Measurements from ENCODE around the gene TRIM40. TPM values are rescaled to one million over a fixed set of nuclear protein-coding genes. Genes with fewer than 3 reads are reported as not detected.

TRIM40 gene
- total and polyA plus RNA-seq, 2 of the 13 experiments (the other 11 are each of a cell fraction or from before 2014, with no cell fraction given), result 0.58 TPM; not detected in 1

DNA sequence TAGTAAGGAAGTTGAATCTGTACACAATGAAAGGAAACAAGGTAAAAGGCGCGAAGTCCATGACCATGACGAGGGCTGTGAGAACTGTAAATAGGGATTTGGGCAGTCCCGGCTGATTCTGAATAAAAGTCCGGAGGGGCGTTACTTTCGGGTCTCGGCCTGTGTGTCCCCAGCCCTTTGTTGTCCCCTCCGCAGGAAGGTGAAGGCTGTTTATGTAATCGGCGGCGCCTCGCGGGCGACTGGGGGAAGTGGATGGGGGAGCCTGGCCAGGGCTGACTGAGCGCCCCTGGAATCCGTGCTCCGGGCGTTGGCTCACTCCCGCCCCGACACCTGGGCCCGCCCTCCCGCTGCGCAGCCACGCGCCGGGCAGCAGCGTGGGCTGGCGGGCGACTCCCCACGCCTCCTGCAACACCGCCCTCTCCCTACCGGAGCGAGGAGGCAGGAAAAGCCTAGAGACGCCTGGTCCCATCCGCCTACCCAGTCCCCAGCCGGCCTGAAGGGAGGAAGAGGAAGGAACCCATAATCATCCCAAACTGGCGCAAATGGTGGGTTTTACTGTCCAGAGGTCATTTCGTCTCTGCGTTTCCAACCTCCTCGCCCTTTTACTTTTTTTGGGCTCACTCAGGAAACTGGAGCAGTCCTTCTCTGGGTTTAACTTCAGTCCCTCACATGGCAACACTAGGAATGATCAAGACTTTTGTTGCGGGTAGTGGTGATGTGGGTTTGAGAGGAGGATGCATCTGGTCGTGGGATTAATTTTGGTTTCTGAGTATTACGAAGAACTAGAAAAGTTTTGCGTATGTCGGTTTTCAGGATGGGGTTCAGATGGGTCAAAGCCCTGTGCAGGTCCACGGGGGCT is 35.1 kb upstream of the TRIM40 start (continued):
- TF ChIP-seq POLR2AphosphoS5 (IDR thresholded peaks at IDR 0.05; ENCODE audit: low read depth, low read length), result no peak; the same call in none of the 2 replicates
- TF ChIP-seq ZNF850 (CRISPR knock-in tag; conservative IDR thresholded peaks at IDR 0.05), result no peak
- TF ChIP-seq SRSF1 (optimal IDR thresholded peaks at IDR 0.05; ENCODE audit: low read depth, low read length), result no peak
- TF ChIP-seq, protein P1, sequence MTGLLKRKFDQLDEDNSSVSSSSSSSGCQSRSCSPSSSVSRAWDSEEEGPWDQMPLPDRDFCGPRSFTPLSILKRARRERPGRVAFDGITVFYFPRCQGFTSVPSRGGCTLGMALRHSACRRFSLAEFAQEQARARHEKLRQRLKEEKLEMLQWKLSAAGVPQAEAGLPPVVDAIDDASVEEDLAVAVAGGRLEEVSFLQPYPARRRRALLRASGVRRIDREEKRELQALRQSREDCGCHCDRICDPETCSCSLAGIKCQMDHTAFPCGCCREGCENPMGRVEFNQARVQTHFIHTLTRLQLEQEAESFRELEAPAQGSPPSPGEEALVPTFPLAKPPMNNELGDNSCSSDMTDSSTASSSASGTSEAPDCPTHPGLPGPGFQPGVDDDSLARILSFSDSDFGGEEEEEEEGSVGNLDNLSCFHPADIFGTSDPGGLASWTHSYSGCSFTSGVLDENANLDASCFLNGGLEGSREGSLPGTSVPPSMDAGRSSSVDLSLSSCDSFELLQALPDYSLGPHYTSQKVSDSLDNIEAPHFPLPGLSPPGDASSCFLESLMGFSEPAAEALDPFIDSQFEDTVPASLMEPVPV (CRISPR knock-in tag; IDR thresholded peaks at IDR 0.05), result peak; percentile 74; the same call in 1 of the 2 replicates
- TF ChIP-seq, protein P2, sequence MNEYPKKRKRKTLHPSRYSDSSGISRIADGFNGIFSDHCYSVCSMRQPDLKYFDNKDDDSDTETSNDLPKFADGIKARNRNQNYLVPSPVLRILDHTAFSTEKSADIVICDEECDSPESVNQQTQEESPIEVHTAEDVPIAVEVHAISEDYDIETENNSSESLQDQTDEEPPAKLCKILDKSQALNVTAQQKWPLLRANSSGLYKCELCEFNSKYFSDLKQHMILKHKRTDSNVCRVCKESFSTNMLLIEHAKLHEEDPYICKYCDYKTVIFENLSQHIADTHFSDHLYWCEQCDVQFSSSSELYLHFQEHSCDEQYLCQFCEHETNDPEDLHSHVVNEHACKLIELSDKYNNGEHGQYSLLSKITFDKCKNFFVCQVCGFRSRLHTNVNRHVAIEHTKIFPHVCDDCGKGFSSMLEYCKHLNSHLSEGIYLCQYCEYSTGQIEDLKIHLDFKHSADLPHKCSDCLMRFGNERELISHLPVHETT (CRISPR knock-in tag; conservative IDR thresholded peaks at IDR 0.05), result peak; percentile 57; the same call in 1 of the 2 replicates
- TF ChIP-seq ZNF776 (CRISPR knock-in tag; IDR thresholded peaks at IDR 0.05), result no peak; the same call in 1 of the 2 replicates
- TF ChIP-seq ELF4 (CRISPR knock-in tag; IDR thresholded peaks at IDR 0.05; ENCODE audit: borderline replicate concordance), result peak; percentile 84; the same call in 1 of the 2 replicates
- TF ChIP-seq CHD2 (IDR thresholded peaks at IDR 0.05; ENCODE audit: low read depth, low read length), result no peak
- TF ChIP-seq PRMT3 (CRISPR knock-in tag; IDR thresholded peaks at IDR 0.05; ENCODE audit: borderline replicate concordance, low read depth), result no peak
- no peak; the same call in 1 of the 2 replicates for TF ChIP-seq FOXP1 (IDR thresholded peaks at IDR 0.05)
- TF ChIP-seq FOXP1 (CRISPR knock-in tag; IDR thresholded peaks at IDR 0.05), result peak; percentile 83
- peak; percentile 76; the same call in 1 of the 2 replicates for TF ChIP-seq ZNF724P (CRISPR knock-in tag; IDR thresholded peaks at IDR 0.05; ENCODE audit: borderline replicate concordance)
- TF ChIP-seq ZNF468 (CRISPR knock-in tag; IDR thresholded peaks at IDR 0.05), result no peak
- TF ChIP-seq LCORL (IDR thresholded peaks at IDR 0.05), result peak; percentile 44; the same call in 1 of the 2 replicates
- TF ChIP-seq LCORL (CRISPR knock-in tag; IDR thresholded peaks at IDR 0.05), result peak; percentile 99
- TF ChIP-seq SOX5 (CRISPR knock-in tag; IDR thresholded peaks at IDR 0.05; ENCODE audit: borderline replicate concordance), result peak; percentile 91; the same call in 1 of the 2 replicates
- no peak; the same call in 1 of the 2 replicates for TF ChIP-seq HOXA5 (CRISPR knock-in tag; IDR thresholded peaks at IDR 0.05)
- TF ChIP-seq, protein P3, sequence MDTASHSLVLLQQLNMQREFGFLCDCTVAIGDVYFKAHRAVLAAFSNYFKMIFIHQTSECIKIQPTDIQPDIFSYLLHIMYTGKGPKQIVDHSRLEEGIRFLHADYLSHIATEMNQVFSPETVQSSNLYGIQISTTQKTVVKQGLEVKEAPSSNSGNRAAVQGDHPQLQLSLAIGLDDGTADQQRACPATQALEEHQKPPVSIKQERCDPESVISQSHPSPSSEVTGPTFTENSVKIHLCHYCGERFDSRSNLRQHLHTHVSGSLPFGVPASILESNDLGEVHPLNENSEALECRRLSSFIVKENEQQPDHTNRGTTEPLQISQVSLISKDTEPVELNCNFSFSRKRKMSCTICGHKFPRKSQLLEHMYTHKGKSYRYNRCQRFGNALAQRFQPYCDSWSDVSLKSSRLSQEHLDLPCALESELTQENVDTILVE (CRISPR knock-in tag; IDR thresholded peaks at IDR 0.05), result no peak
- TF ChIP-seq ZMYM3 (CRISPR knock-in tag; IDR thresholded peaks at IDR 0.05), result no peak
- peak; percentile 90; the same call in 1 of the 2 replicates for TF ChIP-seq PHF21A (CRISPR knock-in tag; IDR thresholded peaks at IDR 0.05)
- peak; percentile 25; the same call in 1 of the 2 replicates for TF ChIP-seq NR2F6 (IDR thresholded peaks at IDR 0.05)
- TF ChIP-seq NR2F6 (CRISPR knock-in tag; IDR thresholded peaks at IDR 0.05), result peak; percentile 81
- no peak for TF ChIP-seq SYNCRIP (IDR thresholded peaks at IDR 0.05; ENCODE audit: insufficient read depth, low read depth, low read length)
- no peak; the same call in 1 of the 2 replicates for TF ChIP-seq PHF20 (CRISPR knock-in tag; IDR thresholded peaks at IDR 0.05)
- no peak for TF ChIP-seq CEBPB (IDR thresholded peaks at IDR 0.05; ENCODE audit: borderline replicate concordance, low read depth, low read length)
- peak; percentile 67; the same call in 1 of the 2 replicates for TF ChIP-seq KDM5A (IDR thresholded peaks at IDR 0.05; ENCODE audit: borderline replicate concordance, low read length)
- TF ChIP-seq, protein P4, sequence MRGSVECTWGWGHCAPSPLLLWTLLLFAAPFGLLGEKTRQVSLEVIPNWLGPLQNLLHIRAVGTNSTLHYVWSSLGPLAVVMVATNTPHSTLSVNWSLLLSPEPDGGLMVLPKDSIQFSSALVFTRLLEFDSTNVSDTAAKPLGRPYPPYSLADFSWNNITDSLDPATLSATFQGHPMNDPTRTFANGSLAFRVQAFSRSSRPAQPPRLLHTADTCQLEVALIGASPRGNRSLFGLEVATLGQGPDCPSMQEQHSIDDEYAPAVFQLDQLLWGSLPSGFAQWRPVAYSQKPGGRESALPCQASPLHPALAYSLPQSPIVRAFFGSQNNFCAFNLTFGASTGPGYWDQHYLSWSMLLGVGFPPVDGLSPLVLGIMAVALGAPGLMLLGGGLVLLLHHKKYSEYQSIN (CRISPR knock-in tag; IDR thresholded peaks at IDR 0.05; ENCODE audit: borderline replicate concordance), result no peak

All from HepG2 (cell line).